Urothelium cell line (cell line): Measurements from ENCODE around the gene PAXX.
"Not testable (repeated sequence)": the region's sequence is repeated elsewhere in the genome, so short reads cannot be mapped to it uniquely, and the experiment has no call there.

Experiments
- DNase-seq: peaks from one replicate; pipeline ENCODE4 v3.0.0; 2011; ENCODE audit warnings: low spot score, mixed read lengths
- FAIRE-seq: peaks from 2 replicates; lab custom pipeline; 2011; peaks lifted over from hg19 to GRCh38; lab: Jason Lieb, UNC

The PAXX gene

DNA sequence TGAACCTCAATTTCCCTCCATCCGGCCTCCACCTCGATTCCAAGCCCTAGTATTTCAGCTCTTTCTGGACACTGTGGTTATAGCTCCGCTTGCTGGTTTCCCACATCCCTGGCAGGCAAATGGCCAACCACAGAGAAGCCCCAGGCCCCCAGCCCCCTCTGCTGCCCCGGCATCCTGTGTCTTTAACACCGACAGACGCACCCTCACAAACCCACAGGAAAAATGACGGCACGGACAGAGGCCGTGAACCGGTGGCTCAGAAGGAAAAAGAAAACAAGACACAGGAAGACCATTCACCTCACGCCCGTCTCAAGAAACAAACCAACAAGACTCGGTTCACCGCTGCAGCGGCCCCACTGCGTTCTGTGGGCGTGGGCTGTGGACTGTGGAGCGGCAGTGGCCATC is 5.6 kb downstream of the PAXX start:
- no peak for DNase-seq
- no peak for FAIRE-seq

- no peak for FAIRE-seq
- no peak for DNase-seq
Observed at GRCh38 chr9:137000177-137000930, 8.1 kb downstream of the PAXX start.

DNA sequence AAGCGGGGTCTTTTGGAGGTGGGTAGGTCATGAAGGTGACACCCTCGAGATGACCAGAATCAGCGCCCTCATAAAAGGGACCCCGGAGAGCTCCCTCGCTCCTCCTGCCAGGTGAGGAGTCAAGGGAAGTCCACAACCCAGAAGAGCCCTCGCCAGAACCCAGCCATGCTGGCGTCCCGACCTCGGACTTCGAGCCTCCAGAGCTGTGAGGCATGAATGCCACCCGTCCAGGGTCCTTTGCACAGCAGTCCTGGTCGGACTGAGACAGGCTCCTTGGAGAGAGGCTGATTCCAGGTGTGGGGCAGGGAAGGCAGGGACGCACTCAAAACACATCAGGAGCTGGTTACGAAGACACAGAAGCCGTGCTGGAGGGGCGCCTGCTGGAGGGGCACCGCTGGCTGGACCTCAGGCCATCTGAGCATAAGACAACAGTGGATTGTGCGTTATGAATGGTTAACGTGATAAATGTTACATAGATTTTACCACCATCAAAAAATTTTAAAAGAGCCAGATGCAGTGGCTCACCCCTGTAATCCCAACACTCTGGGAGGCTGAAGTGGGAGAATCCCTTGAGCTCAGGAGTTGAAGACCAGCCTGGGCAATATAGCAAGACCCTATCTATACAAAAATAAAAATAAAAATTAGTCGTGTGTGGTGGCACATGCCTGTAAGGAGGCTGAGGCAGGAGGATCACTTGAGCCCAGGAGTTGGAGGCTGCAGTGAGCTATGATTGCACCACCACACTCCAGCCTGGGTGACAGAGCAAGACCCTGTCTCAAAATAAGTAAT is 9.8 kb downstream of the PAXX start:
- FAIRE-seq (no peak), DNase-seq (no peak)

DNA sequence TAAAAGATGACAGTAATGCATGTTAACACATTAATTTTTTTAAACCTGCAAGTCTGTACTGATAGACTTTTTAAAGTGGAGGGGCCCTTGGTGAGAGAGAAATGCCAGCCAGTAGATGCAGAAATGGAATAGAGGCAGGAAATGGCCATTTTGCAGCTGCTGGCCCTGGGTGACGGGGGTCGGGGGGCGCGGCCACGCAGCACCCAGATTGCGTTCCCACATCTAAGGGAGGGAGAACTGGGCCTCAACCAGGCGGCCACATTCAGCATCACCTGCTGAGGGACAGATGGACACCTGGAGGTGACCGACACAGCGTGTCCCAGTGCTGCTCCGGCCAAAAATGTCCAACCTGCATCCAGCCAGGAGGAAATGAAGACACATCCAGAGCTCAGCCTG is 10.4 kb downstream of the PAXX start:
- FAIRE-seq (no peak), DNase-seq (no peak)

DNA sequence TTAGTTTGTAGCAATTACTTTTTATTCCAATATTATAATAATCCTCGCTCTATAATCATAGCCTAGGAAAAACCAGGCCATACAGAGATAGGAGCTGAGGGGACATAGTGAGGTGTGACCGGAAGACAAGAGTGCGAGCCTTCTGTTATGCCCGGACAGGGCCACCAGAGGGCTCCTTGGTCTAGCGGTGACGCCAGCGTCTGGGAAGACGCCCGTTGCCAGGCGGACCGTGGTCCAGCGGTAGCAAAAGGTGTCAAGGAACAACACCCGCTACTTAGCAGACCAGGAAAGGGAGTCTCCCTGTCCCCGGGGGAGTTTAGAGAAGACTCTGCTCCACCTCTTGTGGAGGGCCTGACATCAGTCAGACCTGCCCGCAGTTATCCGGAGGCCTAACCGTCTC is 12.1 kb downstream of the PAXX start:
- FAIRE-seq, DNase-seq: not testable (repeated sequence)

GRCh38 chr9:137006116-137007003 is 14.1 kb downstream of the PAXX start:
- DNase-seq (no peak), FAIRE-seq (no peak)

GRCh38 chr9:137007108-137007815 is 15.0 kb downstream of the PAXX start:
- no peak for DNase-seq
- no peak for FAIRE-seq

GRCh38 chr9:137007816-137008270 is 15.6 kb downstream of the PAXX start:
- FAIRE-seq (no peak), DNase-seq (no peak)

GRCh38 chr9:137008312-137008711 is 16.1 kb downstream of the PAXX start:
- FAIRE-seq (no peak), DNase-seq (no peak)

DNA sequence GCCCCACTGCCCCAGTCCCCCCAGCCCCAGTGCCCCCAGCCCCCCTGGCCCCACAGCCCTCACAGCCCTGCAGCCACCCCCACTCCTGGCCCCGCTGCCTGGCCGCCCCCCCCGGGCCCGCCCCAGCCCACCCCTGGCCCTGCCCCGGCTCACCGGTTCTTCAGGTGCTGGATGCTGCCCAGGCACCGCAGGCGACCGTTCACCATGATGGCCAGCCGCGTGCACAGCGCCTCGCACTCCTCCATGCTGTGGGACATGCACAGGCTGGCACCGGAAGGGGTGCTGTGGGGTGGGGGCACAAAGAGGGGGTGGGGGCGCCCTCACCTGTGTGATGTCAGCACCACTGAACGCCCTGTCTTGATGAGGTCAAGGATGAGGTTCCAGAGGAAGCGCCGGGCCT is 17.0 kb downstream of the PAXX start:
- no peak for DNase-seq
- no peak for FAIRE-seq

- FAIRE-seq (no peak), DNase-seq (no peak)
Observed at GRCh38 chr9:137009938-137010732, 17.9 kb downstream of the PAXX start.

- FAIRE-seq: no peak
- no peak for DNase-seq
Observed at GRCh38 chr9:137011156-137011555, 18.9 kb downstream of the PAXX start.

DNA sequence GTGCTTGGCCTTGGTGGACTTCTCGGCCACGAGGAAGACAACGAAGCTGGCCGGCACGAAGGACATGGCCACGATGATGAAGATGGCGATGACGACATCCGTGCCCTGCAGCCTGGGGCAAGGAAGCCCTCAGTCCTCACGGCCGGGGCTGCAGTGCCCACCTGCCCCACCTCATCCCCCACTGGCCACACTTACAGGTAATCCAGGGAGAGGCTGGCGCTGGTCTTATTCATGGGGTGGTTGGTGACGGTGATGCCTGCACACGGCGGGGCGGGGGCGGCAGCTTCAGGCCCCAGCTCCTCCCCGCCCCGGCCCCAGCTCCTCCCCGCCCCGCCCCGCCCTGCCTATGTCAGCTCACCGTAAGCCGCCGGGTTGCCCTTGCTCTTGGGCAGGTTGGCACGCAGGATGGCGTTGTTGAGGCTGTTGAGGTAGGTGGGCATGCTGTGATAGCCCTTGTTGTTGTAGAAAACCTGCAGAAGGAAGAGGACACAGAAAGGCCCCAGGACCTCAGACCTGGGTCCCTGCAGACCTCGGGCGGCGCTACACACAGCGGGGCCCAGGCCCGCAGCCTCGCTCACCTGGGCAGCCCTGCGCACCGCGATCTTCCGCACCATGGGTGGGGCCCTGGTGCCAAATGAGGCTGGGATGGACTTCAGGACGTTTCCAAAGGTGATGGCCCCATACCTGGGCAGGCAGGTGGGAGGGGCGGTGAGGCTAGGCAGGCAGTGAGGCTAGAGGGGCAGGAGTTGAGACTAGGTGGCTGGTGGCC is 19.9 kb downstream of the PAXX start:
- no peak for FAIRE-seq
- no peak for DNase-seq

DNA sequence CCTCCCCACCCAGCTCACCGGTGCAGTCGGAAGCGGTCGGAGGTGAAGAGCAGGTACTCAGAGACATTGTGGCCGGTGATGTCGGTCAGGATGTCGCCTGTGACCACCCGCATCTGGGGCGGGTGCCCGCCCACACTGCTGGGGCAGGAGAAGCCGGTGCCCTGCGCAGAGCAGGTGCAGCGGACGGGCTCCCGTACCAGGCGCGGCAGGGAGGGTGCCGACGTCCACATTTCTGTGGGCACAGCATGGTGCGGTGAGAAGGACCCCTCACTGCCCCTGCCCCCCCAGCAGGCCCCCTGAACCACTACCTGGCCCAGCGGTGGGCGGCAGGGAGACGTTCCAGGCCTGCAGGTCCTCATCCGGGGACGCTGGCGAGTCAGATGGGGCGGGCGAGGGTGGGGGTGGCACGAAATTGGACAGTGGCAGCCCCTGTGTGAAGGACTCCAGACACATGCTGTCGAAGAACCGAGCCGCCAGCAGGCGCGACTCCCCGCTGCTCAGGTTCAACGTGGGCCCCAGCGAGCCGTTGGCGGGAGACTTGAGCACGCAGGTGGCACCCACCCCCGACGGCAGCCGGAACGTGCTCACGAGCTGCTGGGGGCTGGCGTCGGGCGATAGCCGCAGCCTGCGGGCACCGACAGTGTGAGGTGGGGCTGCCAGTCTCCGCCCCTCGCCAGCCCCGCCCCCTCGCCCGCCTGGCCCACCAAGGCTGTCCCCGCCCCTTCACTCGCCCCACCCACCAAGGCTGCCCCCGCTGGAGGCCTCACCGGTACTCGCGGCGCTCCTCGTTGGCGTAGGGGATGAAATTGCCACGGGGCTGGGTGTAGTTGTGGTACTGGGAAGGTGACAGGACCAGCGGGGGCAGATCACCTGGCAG is 20.7 kb downstream of the PAXX start:
- no peak for DNase-seq
- FAIRE-seq: no peak

- DNase-seq (no peak), FAIRE-seq (no peak)
Observed at GRCh38 chr9:137013571-137013940, 21.3 kb downstream of the PAXX start.

- no peak for DNase-seq
- FAIRE-seq: no peak
Observed at GRCh38 chr9:137014166-137014565, 21.9 kb downstream of the PAXX start.

- FAIRE-seq (no peak), DNase-seq (no peak)
Observed at GRCh38 chr9:137014776-137015539, 22.7 kb downstream of the PAXX start.
